Inferior parietal cortex (tissue), 1 donor: ENCODE measurements around the gene URM1.

Source experiments
- DNase-seq: peaks from one replicate; pipeline ENCODE4 v3.0.0-alpha.2; 2016; ENCODE audit errors: extremely low spot score

The URM1 gene

GRCh38 chr9:128429513-128430086 is 58.4 kb downstream of the URM1 start:
- DNase-seq: no peak

- no peak for DNase-seq
Measured at GRCh38 chr9:128431207-128431606, 60.0 kb downstream of the URM1 start.

- no peak for DNase-seq
Measured at GRCh38 chr9:128434340-128434739, 63.2 kb downstream of the URM1 start.

- DNase-seq: no peak
Measured at GRCh38 chr9:128435611-128436010, 64.4 kb downstream of the URM1 start.

GRCh38 chr9:128438343-128439109 is 67.4 kb downstream of the URM1 start:
- peak; percentile 84 for DNase-seq

- no peak for DNase-seq
Measured at GRCh38 chr9:128439273-128439672, 68.1 kb downstream of the URM1 start.
